Stimulated activated memory B cell treated with anti-CD40 and anti-IgM and Interleukin-4, amounts not matched to agents 10 μg/mL and 1 μg/mL and 100 μg/mL, for 72 hours (primary cell): ENCODE measurements around the gene KRT17.
"Not testable (repeated sequence)": the region's sequence is repeated elsewhere in the genome, so short reads cannot be mapped to it uniquely, and the experiment has no call there.

Experiments
- ATAC-seq: fragments of 150-1000 bp; cut with Tn5 transposase; 2 replicates; pipeline ENCODE4 v1.10.0; 2021
- H3K27ac Mint-ChIP-seq: one replicate; pipeline ENCODE4 v1.8.0; 2022; ENCODE audit warnings: mild to moderate bottlenecking, mixed read lengths
- H3K27me3 Mint-ChIP-seq: one replicate; pipeline ENCODE4 v1.8.0; 2022; ENCODE audit warnings: mixed read lengths
- H3K36me3 Mint-ChIP-seq: one replicate; pipeline ENCODE4 v1.8.0; 2022; ENCODE audit warnings: mixed read lengths
- H3K4me1 Mint-ChIP-seq: one replicate; pipeline ENCODE4 v1.8.0; 2022; ENCODE audit warnings: mixed read lengths
- H3K4me3 Mint-ChIP-seq: one replicate; pipeline ENCODE4 v1.8.0; 2022; ENCODE audit warnings: mild to moderate bottlenecking, moderate library complexity, mixed read lengths
- H3K9me3 Mint-ChIP-seq: one replicate; pipeline ENCODE4 v1.8.0; 2022; ENCODE audit warnings: mixed read lengths

The KRT17 gene

DNA sequence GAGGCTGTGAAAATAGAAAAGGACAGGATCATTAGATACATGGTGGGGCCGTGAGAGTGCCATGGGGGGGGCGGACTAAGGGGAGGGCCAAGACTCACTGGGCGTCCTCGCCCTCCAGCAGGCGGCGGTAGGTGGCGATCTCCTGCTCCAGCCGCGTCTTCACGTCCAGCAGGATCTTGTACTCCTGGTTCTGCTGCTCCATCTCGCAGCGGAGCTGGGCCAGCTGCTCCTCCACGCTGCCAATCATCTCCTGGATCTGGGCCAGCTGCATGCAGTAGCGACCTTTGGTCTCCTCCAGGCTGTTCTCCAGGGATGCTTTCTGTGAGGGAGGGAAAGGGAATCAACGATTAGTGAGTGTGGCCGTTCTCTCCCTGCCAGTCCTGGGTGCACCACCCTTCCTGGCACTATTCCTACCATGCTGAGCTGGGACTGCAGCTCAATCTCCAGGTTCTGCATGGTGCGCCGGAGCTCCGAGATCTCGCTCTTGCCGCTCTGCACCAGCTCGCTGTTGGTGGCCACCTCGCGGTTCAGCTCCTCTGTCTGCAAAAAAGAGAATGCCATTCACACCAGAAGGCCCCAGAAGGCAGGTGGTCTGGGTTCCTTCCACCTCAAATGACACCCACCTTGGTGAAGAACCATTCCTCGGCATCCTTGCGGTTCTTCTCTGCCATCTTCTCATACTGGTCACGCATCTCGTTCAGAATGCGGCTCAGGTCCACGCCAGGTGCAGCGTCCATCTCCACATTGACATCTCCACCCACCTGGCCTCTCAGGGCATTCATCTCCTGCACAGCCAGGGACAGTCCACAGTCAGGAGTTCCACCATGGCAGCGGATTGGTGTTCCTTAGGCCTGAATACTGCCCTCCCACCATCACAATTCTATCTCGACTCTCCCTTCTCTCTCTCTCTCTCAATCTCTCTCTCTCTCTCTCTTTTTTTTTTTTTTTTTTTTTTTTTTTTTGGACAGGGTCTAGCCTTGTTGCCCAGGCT lies 40.9 kb downstream of the KRT17 start:
- Mint-ChIP-seq H3K36me3 (no peaks in the 10 kb centered on the region), H3K27ac (no peak overlapping the region), H3K27me3 (peaks cover 84% of the 10 kb centered on the region), H3K4me1 (no peaks in the 10 kb centered on the region), H3K9me3 (no peaks in the 10 kb centered on the region), H3K4me3 (no peak overlapping the region)
- no peak for ATAC-seq

DNA sequence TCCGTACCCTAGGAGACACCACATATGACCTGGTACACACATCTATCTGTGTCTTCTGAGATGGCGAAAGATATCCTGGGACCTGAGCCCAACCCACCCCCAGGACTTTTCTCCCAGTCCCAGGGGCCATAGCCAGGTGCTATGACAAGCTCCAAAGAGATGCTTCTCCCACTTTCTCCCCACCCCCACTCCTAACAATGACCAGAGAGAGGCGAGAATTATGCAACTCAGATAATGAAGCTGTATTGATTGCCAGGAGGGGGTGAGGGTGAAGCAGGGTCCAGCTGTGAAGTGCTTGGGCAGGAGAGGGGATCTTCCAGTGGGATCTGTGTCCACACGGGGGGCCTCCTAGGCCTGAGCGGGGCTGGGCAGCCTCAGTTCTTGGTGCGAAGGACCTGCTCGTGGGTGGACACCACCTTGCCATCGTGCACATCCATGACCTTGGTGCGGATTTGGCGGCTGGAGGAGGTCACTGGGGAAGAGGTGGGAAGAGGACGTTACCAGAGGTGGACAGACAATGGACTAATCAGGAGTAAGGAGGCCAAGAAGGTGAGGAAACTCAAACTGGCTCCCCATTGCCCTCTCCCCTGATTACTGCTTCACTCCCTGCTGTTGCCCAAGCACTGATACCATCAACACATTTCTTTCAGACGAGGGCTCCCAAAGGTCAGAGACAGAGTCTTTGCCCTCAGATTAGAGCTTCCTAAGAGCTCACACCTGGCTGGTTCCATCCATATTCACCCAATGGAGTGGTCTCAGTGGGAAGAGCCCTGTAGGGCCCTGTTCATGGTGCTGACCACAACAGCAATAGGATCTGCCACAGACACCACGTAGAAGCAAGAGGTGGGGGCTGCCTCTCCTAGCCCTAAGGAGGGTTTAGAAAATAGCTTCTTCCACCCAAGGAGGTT lies 42.1 kb downstream of the KRT17 start:
- H3K36me3 Mint-ChIP-seq, H3K27ac Mint-ChIP-seq, H3K4me3 Mint-ChIP-seq, H3K9me3 Mint-ChIP-seq, ATAC-seq, H3K4me1 Mint-ChIP-seq: not testable (repeated sequence)
- H3K27me3 Mint-ChIP-seq: peaks cover 92% of the 10 kb centered on the region

DNA sequence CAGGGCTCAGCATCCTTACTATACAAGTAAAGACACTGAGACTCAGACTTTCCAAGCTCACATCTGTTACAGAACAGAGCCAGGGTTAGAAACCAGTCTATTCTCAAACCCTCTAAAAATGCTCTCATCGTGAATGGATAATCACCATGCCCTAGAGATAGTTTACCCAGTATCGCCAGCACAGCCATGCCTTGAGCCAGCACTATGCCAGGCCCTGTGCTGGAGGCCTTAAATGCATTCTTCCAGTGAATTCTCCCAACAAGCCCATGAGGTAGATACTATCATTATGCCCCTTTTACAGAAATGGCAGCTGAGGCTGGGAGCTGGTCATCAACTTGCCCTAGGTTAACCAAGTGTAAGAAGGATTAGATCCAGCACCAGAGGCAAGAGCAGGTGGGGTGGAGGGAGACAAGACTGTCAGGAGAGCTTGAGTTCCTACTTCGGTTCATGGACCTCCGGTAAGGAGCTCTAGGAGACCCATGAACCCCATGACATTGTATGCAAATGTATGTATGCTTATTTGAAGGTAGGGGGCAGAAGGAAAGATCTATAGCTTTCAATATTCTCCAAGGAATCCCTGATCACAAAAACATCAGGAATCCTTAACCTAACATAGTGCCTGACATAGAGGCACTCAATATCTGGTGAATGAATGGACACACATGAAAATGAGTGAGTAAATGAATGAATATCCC lies 42.9 kb downstream of the KRT17 start:
- no peaks in the 10 kb centered on the region for H3K36me3 Mint-ChIP-seq
- H3K27me3 Mint-ChIP-seq: peaks cover 92% of the 10 kb centered on the region
- H3K27ac Mint-ChIP-seq: no peak overlapping the region
- ATAC-seq: no peak
- no peaks in the 10 kb centered on the region for H3K9me3 Mint-ChIP-seq
- no peak overlapping the region for H3K4me3 Mint-ChIP-seq
- H3K4me1 Mint-ChIP-seq: no peaks in the 10 kb centered on the region

DNA sequence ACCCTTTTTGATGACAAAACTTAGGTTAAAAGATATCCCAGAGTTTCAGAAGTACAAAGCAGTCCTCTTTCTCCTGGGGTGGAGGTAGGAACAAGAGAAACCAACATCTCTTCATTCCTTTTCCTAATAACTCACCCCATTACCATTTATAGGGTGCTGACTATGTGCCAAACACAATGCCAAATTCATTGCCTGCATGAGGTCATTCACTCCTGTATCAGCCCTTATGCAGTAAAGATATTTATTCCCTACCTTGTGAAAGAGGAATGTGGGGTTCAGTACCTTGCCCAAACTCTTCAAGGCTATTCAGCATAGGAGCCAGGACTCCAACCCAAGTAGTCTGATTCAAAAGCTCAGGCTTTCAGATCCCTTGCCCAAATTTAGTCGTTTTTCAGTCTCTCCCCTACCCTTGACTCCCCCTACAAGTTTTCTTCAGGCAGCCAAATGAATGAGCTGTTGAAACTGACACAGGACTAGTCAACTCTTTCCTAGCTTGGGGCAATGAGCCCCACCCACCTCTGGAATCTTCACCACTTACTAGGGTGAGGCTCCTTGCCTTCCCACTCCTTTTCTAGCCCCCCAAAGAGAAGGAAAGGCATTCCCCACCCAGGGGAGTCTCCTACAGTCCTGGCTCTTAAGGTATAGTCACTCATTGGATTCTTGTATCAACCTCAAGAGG lies 43.5 kb downstream of the KRT17 start:
- H3K36me3 Mint-ChIP-seq: no peaks in the 10 kb centered on the region
- H3K9me3 Mint-ChIP-seq: no peaks in the 10 kb centered on the region
- H3K27ac Mint-ChIP-seq: no peak overlapping the region
- H3K4me3 Mint-ChIP-seq: no peak overlapping the region
- no peaks in the 10 kb centered on the region for H3K4me1 Mint-ChIP-seq
- peaks cover 91% of the 10 kb centered on the region for H3K27me3 Mint-ChIP-seq
- no peak for ATAC-seq

DNA sequence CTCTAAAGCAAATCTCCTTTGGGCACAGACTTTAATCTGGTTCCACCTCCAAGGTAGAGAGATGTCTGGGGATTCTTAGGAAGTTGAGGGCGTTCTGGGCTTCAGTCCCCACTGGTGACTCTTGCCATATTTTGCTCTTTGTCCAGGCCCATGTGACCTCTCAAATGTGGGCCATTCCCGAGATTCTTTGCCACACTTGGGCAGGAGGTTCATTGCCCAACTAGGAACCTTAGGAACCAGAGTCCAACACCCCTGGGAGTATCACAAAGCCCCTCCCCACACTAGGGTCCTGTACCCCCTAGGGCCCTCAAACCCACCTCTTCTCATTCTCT lies 44.2 kb downstream of the KRT17 start:
- Mint-ChIP-seq H3K9me3 (no peaks in the 10 kb centered on the region), H3K27ac (no peak overlapping the region), H3K27me3 (peaks cover 85% of the 10 kb centered on the region), H3K4me1 (no peaks in the 10 kb centered on the region), H3K36me3 (no peaks in the 10 kb centered on the region), H3K4me3 (no peak overlapping the region)
- ATAC-seq: no peak

DNA sequence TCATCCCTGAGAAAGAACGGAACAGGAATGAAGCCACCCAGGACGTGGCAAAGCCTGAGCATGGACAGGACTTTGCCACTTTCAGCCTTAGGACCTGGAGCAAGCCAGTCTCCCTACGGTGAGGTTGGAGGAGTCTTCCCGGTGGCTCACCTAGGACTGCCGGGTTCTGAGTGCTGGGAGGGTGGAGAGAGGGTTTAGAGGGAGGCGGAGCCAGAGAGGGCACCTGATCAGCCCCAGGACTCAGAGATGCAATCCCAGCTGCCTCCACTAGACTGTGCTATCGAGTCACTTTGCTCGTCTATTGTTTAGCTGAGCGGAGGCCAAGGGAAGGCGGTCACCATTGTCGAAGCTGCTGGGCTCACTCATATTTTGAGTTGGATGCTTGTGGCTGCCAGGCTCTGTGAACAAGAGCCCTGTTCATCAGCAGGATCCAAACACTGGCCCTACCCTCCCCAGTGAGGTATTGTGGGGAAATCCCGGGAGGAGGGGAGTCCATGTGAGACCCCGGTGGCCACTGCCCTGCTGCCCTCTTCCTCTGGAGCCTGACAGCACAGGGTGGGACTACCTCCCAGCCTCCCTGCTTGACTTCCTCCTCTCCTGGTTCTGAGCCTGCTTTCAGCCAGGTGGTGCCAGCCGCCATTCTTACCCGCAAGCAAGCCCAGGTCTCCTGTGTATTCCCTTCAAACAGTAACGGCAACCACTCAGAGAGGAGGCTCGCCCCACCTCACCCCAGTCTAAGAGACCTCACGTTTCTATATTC lies 44.7 kb downstream of the KRT17 start:
- H3K9me3 Mint-ChIP-seq: no peaks in the 10 kb centered on the region
- H3K36me3 Mint-ChIP-seq: no peaks in the 10 kb centered on the region
- no peak overlapping the region for H3K27ac Mint-ChIP-seq
- H3K27me3 Mint-ChIP-seq: peaks cover 83% of the 10 kb centered on the region
- H3K4me3 Mint-ChIP-seq: no peak overlapping the region
- H3K4me1 Mint-ChIP-seq: no peaks in the 10 kb centered on the region
- ATAC-seq: peak; percentile 46

DNA sequence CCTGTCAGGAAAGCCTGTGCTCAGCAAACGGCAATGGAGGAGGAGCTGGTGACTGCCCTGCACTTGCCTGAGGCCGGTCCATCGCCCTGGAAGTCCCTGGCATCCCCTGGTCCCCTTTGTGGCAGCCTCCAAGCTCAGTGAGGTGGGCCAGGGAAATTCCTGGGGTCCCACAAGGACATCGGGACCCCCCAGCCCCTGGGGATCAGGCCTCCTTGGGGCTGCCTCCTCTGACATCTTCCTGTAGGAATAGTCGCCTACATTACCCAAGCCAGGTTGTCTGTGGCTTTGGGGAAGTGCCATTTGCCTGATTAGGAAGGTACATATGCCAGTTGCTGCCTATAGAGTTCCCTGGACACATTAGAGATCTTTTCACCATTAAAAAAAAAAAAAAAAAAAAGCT lies 45.4 kb downstream of the KRT17 start:
- Mint-ChIP-seq H3K4me3 (no peak overlapping the region), H3K27me3 (peaks cover 79% of the 10 kb centered on the region), H3K9me3 (no peaks in the 10 kb centered on the region), H3K36me3 (no peaks in the 10 kb centered on the region), H3K27ac (no peak overlapping the region), H3K4me1 (no peaks in the 10 kb centered on the region)
- ATAC-seq: no peak

DNA sequence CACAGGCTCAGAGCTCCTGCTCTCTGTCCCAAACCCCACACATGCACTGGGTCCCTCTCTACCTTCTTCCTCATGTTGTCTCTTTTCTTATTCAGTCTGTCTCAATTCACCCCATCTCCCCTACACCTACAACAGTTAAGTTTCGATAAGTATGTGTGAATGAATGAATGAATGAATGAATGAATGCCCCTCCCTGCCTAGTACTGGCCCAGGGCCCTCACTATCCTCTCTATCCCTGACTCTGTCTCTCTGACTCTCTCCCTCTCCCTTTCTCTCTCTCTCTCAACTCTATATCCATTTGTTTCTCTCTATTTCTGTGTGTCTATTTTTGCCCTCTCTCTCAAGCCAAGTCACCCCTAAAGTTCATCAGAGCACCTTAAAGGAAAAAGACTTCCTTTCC lies 45.8 kb downstream of the KRT17 start:
- H3K36me3 Mint-ChIP-seq: no peaks in the 10 kb centered on the region
- H3K27me3 Mint-ChIP-seq: peaks cover 78% of the 10 kb centered on the region
- no peaks in the 10 kb centered on the region for H3K4me1 Mint-ChIP-seq
- H3K27ac Mint-ChIP-seq: no peak overlapping the region
- no peaks in the 10 kb centered on the region for H3K9me3 Mint-ChIP-seq
- no peak for ATAC-seq
- H3K4me3 Mint-ChIP-seq: no peak overlapping the region

DNA sequence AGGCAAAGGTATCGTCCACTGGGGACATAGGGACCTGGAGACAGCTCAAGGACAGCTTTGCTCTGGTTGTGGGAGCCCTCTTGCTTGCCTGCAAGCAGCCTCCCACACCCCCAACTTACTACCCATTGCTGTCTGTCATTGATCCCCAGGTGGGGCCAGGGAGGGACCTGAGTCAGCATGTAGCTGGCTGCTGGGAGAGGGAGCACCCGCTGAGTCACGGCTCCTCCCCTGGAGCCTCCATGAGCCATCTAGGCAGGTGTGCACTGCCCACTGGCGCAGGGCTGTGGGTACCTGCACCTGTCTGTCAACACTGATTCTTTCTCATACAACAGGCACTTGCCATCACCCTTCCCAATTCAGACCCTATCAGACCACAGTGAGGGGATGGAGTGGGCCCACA lies 47.6 kb downstream of the KRT17 start:
- not testable (repeated sequence) for H3K9me3 Mint-ChIP-seq, H3K36me3 Mint-ChIP-seq, ATAC-seq, H3K4me3 Mint-ChIP-seq, H3K4me1 Mint-ChIP-seq, H3K27ac Mint-ChIP-seq
- H3K27me3 Mint-ChIP-seq: peaks cover 73% of the 10 kb centered on the region

DNA sequence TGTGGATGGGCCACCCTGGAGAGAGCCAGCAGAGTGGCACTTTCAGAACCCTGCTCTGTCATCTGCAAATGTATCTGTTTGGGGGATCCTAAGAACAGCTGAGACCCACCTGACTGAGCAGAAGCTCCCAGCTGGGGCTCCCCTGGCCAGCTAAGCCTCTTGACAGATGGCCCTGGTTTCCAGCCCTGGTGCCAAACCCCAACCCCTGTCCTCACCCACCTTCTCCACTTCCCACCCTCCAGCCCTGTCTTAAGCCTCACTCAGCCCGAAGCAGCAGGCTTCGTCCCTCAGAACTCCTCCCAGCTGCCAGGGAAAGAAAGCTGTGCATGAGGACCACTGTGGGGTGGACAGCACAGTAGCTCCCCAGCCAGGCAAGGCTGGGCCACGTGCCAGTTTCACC lies 49.0 kb downstream of the KRT17 start:
- ATAC-seq: no peak
- H3K27me3 Mint-ChIP-seq: peaks cover 72% of the 10 kb centered on the region
- no peaks in the 10 kb centered on the region for H3K9me3 Mint-ChIP-seq
- H3K4me1 Mint-ChIP-seq: no peaks in the 10 kb centered on the region
- no peak overlapping the region for H3K27ac Mint-ChIP-seq
- H3K36me3 Mint-ChIP-seq: no peaks in the 10 kb centered on the region
- H3K4me3 Mint-ChIP-seq: no peak overlapping the region

DNA sequence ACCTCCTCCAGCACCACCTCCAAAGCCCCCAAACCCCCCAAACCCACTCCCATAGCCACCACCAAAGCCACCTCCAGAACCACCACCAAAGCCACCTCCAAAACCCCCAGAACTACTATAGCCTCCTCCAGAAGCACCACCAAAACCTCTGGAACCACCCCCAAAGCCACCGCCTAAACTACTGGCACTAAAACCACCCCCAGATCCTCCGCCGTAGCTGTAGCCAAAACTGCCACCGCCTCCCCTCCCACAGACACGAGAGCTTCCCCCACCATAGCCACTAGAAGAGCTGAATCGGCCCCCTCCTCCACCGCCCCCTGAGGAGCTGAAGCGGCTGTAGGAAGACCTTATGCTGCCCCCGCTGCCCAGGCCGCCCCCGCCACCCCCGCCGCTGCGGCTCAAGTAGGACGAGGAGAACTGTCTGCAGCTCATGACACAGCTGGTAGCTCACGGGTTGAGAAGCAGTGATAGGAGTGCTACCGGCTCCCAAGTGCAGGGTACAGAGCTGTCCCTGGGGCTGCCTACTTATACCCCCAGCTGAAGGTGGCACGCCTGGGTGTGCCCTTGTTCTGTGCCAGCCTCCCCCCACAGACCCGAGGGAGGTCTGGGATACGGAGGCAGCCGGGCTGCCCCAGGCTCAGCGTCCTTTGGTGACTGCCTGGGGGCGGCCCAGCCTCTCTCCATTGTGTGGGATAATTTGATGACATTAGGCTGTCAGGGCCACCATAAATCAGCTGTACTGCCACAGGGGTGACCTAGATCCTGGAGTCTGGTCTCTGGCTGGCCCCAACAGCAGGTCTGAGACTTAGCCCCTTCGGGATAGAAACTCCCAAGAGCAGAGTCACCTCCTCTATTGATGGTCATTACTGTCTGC lies 52.6 kb downstream of the KRT17 start, which contains the start of gene KRT9:
TSS of gene KRT9 (minus strand) at position 499 of the 874 bp plus-strand sequence. CDS start at position 432, 67 bp downstream.
- Mint-ChIP-seq H3K4me1 (peaks cover 8% of the 10 kb centered on the region), H3K9me3 (peaks cover 7% of the 10 kb centered on the region), H3K36me3 (no peaks in the 10 kb centered on the region), H3K27me3 (peaks cover 45% of the 10 kb centered on the region), H3K27ac (no peak within 1 kb of the TSS), H3K4me3 (no peak within 1 kb of the TSS)
- ATAC-seq: peak; percentile 28
